Measurements from ENCODE around the gene GMDS.

Gene GMDS

GRCh38 chr6:1614448-1615150, 630.8 kb downstream of the GMDS start:
- Mint-ChIP-seq H3K9me3 (no peaks in the 10 kb centered on the region), H3K27me3 (ENCODE audit: low read depth) (peaks cover 62% of the 10 kb centered on the region), H3K36me3 (ENCODE audit: low read depth) (peaks cover 3% of the 10 kb centered on the region)

GRCh38 chr6:1613688-1614447, 631.5 kb downstream of the GMDS start:
- no peaks in the 10 kb centered on the region for H3K9me3 Mint-ChIP-seq
- no peak overlapping the region for H3K27ac Mint-ChIP-seq
- peaks cover 3% of the 10 kb centered on the region for H3K36me3 Mint-ChIP-seq (ENCODE audit: low read depth)
- H3K27me3 Mint-ChIP-seq (ENCODE audit: low read depth): peaks cover 65% of the 10 kb centered on the region
- H3K4me1 Mint-ChIP-seq (ENCODE audit: low read depth): peaks cover 15% of the 10 kb centered on the region
- H3K4me3 Mint-ChIP-seq: no peak overlapping the region

More at GRCh38 chr6:1614448-1615150, 630.8 kb downstream of the GMDS start:
- no peak overlapping the region for H3K4me3 Mint-ChIP-seq
- H3K27ac Mint-ChIP-seq: no peak overlapping the region
- peaks cover 13% of the 10 kb centered on the region for H3K4me1 Mint-ChIP-seq (ENCODE audit: low read depth)

- peaks cover 18% of the 10 kb centered on the region for H3K4me1 Mint-ChIP-seq (ENCODE audit: low read depth)
- no peaks in the 10 kb centered on the region for H3K9me3 Mint-ChIP-seq
- no peak overlapping the region for H3K4me3 Mint-ChIP-seq
- peaks cover 3% of the 10 kb centered on the region for H3K36me3 Mint-ChIP-seq (ENCODE audit: low read depth)
- peaks cover 65% of the 10 kb centered on the region for H3K27me3 Mint-ChIP-seq (ENCODE audit: low read depth)
- no peak overlapping the region for H3K27ac Mint-ChIP-seq
Observed at GRCh38 chr6:1613346-1613687, 632.1 kb downstream of the GMDS start.

GRCh38 chr6:1612974-1613306, 632.5 kb downstream of the GMDS start:
- H3K9me3 Mint-ChIP-seq: no peaks in the 10 kb centered on the region
- H3K27ac Mint-ChIP-seq: no peak overlapping the region
- peaks cover 3% of the 10 kb centered on the region for H3K36me3 Mint-ChIP-seq (ENCODE audit: low read depth)
- H3K4me3 Mint-ChIP-seq: no peak overlapping the region
- H3K4me1 Mint-ChIP-seq (ENCODE audit: low read depth): peaks cover 20% of the 10 kb centered on the region
- H3K27me3 Mint-ChIP-seq (ENCODE audit: low read depth): peaks cover 65% of the 10 kb centered on the region

- Mint-ChIP-seq H3K27me3 (ENCODE audit: low read depth) (peaks cover 65% of the 10 kb centered on the region), H3K36me3 (ENCODE audit: low read depth) (peaks cover 3% of the 10 kb centered on the region), H3K9me3 (no peaks in the 10 kb centered on the region), H3K4me3 (peak overlapping the region; percentile 61), H3K4me1 (ENCODE audit: low read depth) (peaks cover 23% of the 10 kb centered on the region), H3K27ac (peak overlapping the region; percentile 70)
Observed at GRCh38 chr6:1612299-1612973, 633.0 kb downstream of the GMDS start.

- peak overlapping the region; percentile 70 for H3K27ac Mint-ChIP-seq
- H3K4me1 Mint-ChIP-seq (ENCODE audit: low read depth): peaks cover 26% of the 10 kb centered on the region
- H3K27me3 Mint-ChIP-seq (ENCODE audit: low read depth): peaks cover 65% of the 10 kb centered on the region
Observed at GRCh38 chr6:1611572-1612298, 633.7 kb downstream of the GMDS start.

GRCh38 chr6:1611322-1611571, 634.2 kb downstream of the GMDS start:
- Mint-ChIP-seq H3K4me3 (no peak overlapping the region), H3K27ac (no peak overlapping the region), H3K36me3 (ENCODE audit: low read depth) (peaks cover 3% of the 10 kb centered on the region), H3K27me3 (ENCODE audit: low read depth) (peaks cover 66% of the 10 kb centered on the region), H3K4me1 (ENCODE audit: low read depth) (peaks cover 26% of the 10 kb centered on the region), H3K9me3 (no peaks in the 10 kb centered on the region)

More at GRCh38 chr6:1611572-1612298, 633.7 kb downstream of the GMDS start:
- Mint-ChIP-seq H3K4me3 (peak overlapping the region; percentile 61), H3K36me3 (ENCODE audit: low read depth) (peaks cover 3% of the 10 kb centered on the region), H3K9me3 (no peaks in the 10 kb centered on the region)

GRCh38 chr6:1610497-1611321, 634.7 kb downstream of the GMDS start:
- peak overlapping the region; percentile 73 for H3K4me3 Mint-ChIP-seq
- H3K36me3 Mint-ChIP-seq (ENCODE audit: low read depth): peaks cover 4% of the 10 kb centered on the region
- peak overlapping the region; percentile 57 for H3K27ac Mint-ChIP-seq
- H3K4me1 Mint-ChIP-seq (ENCODE audit: low read depth): peaks cover 27% of the 10 kb centered on the region
- no peaks in the 10 kb centered on the region for H3K9me3 Mint-ChIP-seq
- H3K27me3 Mint-ChIP-seq (ENCODE audit: low read depth): peaks cover 66% of the 10 kb centered on the region

- no peaks in the 10 kb centered on the region for H3K9me3 Mint-ChIP-seq
- peaks cover 4% of the 10 kb centered on the region for H3K36me3 Mint-ChIP-seq (ENCODE audit: low read depth)
- peaks cover 66% of the 10 kb centered on the region for H3K27me3 Mint-ChIP-seq (ENCODE audit: low read depth)
- peak within 1 kb of the TSS; percentile 73 for H3K4me3 Mint-ChIP-seq
- H3K4me1 Mint-ChIP-seq (ENCODE audit: low read depth): peaks cover 27% of the 10 kb centered on the region
- peak within 1 kb of the TSS; percentile 82 for H3K27ac Mint-ChIP-seq
Observed at GRCh38 chr6:1609648-1610496, 635.5 kb downstream of the GMDS start, which contains the start of gene FOXC1. FOXC1 (plus strand) TSS chr6:1609915; CDS start chr6:1610446, 531 bp downstream.

- peaks cover 67% of the 10 kb centered on the region for H3K27me3 Mint-ChIP-seq (ENCODE audit: low read depth)
- H3K27ac Mint-ChIP-seq: peak overlapping the region; percentile 9
- H3K4me3 Mint-ChIP-seq: peak overlapping the region; percentile 51
- peaks cover 4% of the 10 kb centered on the region for H3K36me3 Mint-ChIP-seq (ENCODE audit: low read depth)
- H3K9me3 Mint-ChIP-seq: no peaks in the 10 kb centered on the region
- H3K4me1 Mint-ChIP-seq (ENCODE audit: low read depth): peaks cover 27% of the 10 kb centered on the region
Observed at GRCh38 chr6:1609041-1609647, 636.3 kb downstream of the GMDS start.

- Mint-ChIP-seq H3K27ac (peak overlapping the region; percentile 82), H3K9me3 (no peaks in the 10 kb centered on the region), H3K4me3 (peak overlapping the region; percentile 17), H3K36me3 (ENCODE audit: low read depth) (peaks cover 4% of the 10 kb centered on the region), H3K27me3 (ENCODE audit: low read depth) (peaks cover 70% of the 10 kb centered on the region), H3K4me1 (ENCODE audit: low read depth) (peaks cover 27% of the 10 kb centered on the region)
Observed at GRCh38 chr6:1608222-1609040, 637.0 kb downstream of the GMDS start.

GRCh38 chr6:1607516-1608221, 637.7 kb downstream of the GMDS start:
- peaks cover 23% of the 10 kb centered on the region for H3K4me1 Mint-ChIP-seq (ENCODE audit: low read depth)
- peak overlapping the region; percentile 38 for H3K4me3 Mint-ChIP-seq
- H3K27me3 Mint-ChIP-seq (ENCODE audit: low read depth): peaks cover 70% of the 10 kb centered on the region
- peaks cover 4% of the 10 kb centered on the region for H3K36me3 Mint-ChIP-seq (ENCODE audit: low read depth)
- no peaks in the 10 kb centered on the region for H3K9me3 Mint-ChIP-seq
- H3K27ac Mint-ChIP-seq: peak overlapping the region; percentile 74
